DMS 273 treated with DMSO at 0.1 percent for 48 hours (cell line): ENCODE measurements around the gene VAV2.

ENCODE experiments used
- DNase-seq: peaks from one replicate; lab custom pipeline; 2025; lab: John Stamatoyannopoulos, UW

The VAV2 gene

GRCh38 chr9:134026981-134027380 is 34.9 kb upstream of the VAV2 start:
- DNase-seq, result no peak

GRCh38 chr9:134026581-134026980 is 34.5 kb upstream of the VAV2 start:
- DNase-seq, result no peak

- DNase-seq, result no peak
Measured at GRCh38 chr9:134025606-134026541, 33.8 kb upstream of the VAV2 start.

DNA sequence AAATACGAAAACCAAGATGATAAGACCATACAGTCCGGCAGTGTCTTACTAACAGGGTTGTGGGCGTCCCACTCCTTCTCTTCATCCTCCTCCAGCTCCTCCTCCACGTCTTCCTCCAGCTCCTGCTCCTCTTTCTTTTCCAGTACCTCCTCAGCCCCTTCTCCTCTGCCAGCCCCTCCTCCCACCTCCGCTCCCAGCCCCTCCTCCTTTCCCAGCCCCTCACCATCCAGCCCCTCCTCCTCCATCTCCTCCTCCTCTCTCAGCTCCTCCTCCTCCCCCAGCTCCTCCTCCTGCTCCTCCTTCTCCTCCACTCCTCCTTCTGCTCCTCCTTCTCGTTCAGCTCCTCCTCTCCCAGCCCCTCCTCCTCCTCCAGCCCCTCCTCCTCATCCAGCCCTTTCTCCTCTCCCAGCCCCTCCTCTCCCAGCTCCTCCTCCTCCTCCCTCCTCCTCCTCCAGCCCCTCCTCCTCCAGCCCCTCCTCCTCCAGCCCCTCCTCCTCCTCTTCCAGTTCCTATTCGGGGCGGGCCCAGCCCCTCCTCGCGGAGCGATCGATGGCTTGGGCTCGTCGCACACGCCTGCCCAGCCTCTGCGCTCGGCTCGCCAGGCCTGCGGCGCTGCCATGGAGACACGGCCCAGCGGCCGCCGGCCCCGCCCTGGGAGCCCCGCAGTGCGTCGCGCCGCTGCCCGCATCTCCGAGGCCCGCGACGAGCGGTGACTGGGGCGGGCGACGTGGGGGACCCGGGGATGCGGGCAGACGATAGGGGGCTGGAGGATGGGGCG is 32.9 kb upstream of the VAV2 start, which contains the start of gene BRD3OS:
TSS of gene BRD3OS (plus strand) at position 654 of the 778 bp plus-strand sequence. CDS start 1,267 bp downstream, outside the sequence.
- DNase-seq, result peak; percentile 90

DNA sequence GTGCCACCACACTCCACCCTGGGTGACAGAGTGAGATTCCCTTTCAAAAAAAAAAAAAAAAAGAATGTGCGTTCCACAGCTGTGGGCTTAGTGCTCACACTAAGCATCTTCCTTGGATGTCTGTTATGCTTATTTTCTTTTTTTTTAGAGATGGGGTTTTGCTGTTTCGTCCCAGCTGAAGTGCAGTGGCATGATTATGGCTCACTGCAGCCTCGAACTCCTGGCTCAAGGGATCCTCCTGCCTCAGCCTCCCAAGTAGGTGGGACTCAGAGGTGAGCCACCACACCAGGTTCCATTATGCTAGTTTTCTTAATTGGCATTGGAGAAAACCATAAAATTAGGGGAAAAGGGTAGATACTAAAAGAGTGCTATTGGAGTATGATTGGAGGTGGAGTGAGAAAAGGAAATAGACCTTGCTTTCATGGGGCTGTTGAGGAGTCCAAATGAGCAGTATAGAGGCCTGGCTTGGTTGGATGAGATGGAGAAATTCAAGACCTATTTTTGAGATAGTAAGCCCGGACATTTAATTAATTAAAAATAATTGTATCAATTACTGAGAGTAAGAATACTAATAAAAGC is 32.2 kb upstream of the VAV2 start:
- DNase-seq, result no peak

GRCh38 chr9:134014946-134015345 is 22.8 kb upstream of the VAV2 start:
- no peak for DNase-seq

GRCh38 chr9:134011401-134011800 is 19.3 kb upstream of the VAV2 start:
- no peak for DNase-seq

GRCh38 chr9:134010310-134011173 is 18.4 kb upstream of the VAV2 start:
- no peak for DNase-seq

DNA sequence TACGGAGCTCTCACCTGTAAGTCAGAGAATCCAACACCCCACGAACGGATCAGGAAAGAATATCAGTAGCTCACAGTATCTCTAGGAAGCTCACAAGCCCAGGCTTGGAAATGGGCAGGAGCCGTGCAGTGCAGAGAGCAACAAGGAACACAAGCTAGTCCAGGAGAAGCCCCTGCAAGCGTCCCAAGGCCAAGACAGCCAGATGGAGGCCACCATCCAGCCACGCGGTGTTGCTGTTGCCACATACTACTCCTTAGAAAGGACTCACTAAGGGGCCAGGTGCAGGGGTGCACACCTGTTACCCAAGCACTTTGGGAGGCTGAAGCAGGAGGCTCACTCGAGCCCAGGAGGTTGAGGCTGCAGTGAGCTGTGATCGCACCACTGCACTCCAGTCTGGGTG is 15.4 kb upstream of the VAV2 start:
- no peak for DNase-seq

GRCh38 chr9:134007150-134007549 is 15.0 kb upstream of the VAV2 start:
- no peak for DNase-seq

DNA sequence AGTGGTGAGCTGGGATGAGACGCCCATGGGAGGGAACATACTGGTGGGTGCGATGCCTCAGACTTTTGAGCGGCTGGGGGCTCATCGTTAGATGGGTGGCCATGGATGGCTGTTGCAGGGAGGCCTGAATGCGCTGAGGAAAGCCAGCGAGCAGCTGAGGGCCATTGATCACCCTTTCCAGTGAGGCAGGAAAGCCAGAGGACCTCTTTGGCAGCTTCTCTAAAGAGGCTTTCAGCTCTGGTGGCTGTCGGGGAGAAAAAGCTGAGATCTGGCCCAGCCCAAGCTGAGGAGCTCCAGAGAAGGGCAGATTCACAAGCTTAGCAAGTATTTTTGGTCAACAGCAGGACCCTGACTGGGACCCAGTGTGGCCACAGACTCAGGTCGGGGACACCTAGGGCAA is 13.3 kb upstream of the VAV2 start:
- no peak for DNase-seq

DNA sequence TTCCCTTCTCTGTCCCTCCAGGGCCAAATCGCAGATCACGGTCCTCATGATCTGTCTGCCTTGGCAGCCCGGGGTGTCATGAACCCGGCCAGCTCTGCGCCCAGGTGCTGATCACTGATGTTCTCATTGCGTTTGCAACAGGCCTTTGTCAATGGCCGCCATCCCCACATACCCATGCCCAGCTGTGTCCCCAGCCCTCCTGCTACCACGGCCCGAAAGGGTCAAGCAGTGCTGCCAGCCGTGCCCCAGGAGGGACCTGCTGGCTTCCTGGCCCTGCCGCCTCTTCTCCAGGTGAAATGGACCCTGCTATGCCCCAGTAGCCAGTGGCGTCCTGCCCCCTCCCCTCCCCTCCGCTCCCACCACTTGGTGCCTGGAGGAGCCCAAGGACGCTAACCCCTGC is 12.8 kb upstream of the VAV2 start:
- DNase-seq, result no peak

DNA sequence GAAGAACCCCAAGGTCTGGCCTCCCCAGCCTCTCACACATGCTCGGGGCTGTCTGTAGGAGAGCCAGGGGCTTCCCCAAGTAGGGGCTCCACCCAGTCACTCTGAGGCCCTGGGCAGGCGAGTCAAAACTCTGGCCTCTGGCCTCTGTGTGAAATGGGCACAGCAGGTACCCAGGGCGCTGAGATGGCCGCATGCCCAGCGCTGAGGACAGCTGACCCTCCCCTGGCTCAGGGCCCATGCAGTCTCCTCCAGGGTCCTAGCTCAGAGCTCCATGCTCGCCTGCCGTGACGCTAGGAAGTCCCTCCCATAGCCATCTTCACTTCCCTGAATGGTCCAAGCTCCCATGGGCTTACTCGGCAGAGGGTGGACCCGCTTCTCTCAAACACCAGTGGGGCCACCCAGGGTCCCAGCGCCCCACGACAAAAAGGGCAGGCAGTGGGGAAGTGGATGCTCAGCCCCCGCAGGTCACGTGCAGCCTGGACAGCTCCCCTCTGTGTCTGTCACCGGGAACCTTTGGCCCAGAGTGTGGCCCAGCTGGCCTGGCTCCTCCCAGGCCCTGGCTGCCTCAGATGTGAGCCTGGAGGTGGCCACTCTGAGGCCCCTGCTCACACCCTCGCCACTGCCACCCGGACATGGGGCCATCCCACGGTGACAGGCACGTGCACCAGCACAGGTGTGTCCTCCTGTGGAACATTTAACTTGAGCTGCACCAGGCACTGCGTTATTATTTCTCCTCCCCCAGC is 12.2 kb upstream of the VAV2 start:
- DNase-seq, result no peak

DNA sequence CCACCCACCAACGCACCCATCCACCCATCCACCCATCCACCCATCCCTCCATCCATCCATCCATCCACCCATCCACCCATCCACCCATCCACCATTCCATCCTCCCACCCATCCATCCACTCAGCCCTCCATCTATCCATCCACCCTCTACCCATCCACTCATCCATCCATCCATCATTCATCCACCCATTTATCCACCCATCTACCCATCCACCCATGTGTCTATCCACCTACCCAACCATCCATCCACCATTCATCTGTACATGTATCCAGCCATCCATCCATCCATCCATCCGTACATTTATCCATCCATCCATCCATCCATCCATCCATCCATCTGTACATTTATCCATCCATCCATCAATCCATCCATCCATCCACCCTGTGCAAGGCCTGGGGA is 11.1 kb upstream of the VAV2 start:
- DNase-seq, result no peak

DNA sequence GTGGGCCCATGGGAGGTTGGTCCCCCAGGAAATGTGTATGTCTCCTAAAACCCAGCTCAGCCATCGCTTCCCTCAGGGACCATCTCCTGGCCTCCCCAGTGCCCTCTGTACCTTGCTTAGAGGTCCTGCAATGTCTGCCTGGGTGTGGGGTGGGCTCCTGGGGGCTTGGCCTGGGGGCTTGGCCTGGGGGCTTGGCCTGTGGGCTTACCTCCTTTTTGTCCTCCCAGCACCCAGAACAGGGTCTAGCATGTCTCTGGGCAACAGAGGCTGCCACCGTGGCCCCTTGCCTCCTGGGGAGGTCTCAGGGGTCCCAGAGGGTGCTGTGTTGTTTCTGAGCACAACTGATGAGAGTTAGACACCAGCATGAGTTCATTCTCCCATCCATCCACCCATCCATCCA is 10.7 kb upstream of the VAV2 start:
- no peak for DNase-seq

- DNase-seq, result no peak
Measured at GRCh38 chr9:133999851-134000265, 7.7 kb upstream of the VAV2 start.

- DNase-seq, result no peak
Measured at GRCh38 chr9:133998915-133999595, 6.9 kb upstream of the VAV2 start.

- no peak for DNase-seq
Measured at GRCh38 chr9:133997584-133997983, 5.5 kb upstream of the VAV2 start.

- no peak for DNase-seq
Measured at GRCh38 chr9:133996531-133997520, 4.7 kb upstream of the VAV2 start.
